ENCODE measurements around the gene DPP6. TPM values are rescaled to one million over a fixed set of nuclear protein-coding genes. Genes with fewer than 3 reads are reported as not detected.

The DPP6 gene
- total and polyA plus RNA-seq, 2 of the 8 experiments (the other 6 are each of a cell fraction or from before 2014, with no cell fraction given): 4.7 to 6.8 TPM

- Histone ChIP-seq H3K56ac (replicated peaks; ENCODE audit: insufficient read length, low read depth, low read length) (no peak overlapping the region), H2BK20ac (ENCODE audit: low read length) (no peak overlapping the region), H3K23ac (ENCODE audit: insufficient read length) (no peak overlapping the region), H3K36me3 (ENCODE audit: control insufficient read depth in 2 of 4, insufficient read depth in 4 of 4, low read length in 3 of 4) (no peaks in the 10 kb centered on the region), H4K91ac (replicated peaks; ENCODE audit: insufficient read length, low read length) (no peak overlapping the region), H3K18ac (ENCODE audit: extremely low read depth, low read length) (no peak overlapping the region), H2BK5ac (ENCODE audit: low read depth, low read length) (no peak overlapping the region), H4K8ac (ENCODE audit: extremely low read depth, insufficient read depth, low read length) (no peak overlapping the region), H4K5ac (ENCODE audit: insufficient read length, low read depth, low read length) (no peak overlapping the region), H3K27ac (ENCODE audit: low read depth, low read length) (no peak overlapping the region), H2AK5ac (ENCODE audit: low read depth, low read length) (no peak overlapping the region), H2BK12ac (ENCODE audit: low read depth, low read length) (no peak overlapping the region), H3K4me3 (ENCODE audit: extremely low read depth in 1 of 4, insufficient read depth in 2 of 4, low read depth in 3 of 4, low read length in 4 of 4) (no peak overlapping the region), H4K20me1 (replicated peaks in 1 of 2; ENCODE audit: control insufficient read depth in 1 of 2, insufficient read depth in 2 of 2, low read length in 2 of 2) (no peaks in the 10 kb centered on the region), H3K79me1 (ENCODE audit: low read depth, low read length) (no peaks in the 10 kb centered on the region), H3K4me2 (ENCODE audit: insufficient read depth in 1 of 2, low read depth in 2 of 2, low read length in 2 of 2) (no peak overlapping the region), H3K27me3 (replicated peaks in 1 of 4; ENCODE audit: control insufficient read depth in 3 of 4, extremely low read depth in 1 of 4, insufficient read depth in 3 of 4, low read length in 3 of 4) (no peaks in the 10 kb centered on the region), H3K9me3 (ENCODE audit: insufficient read depth in 2 of 2, low read depth in 1 of 2, low read length in 1 of 2) (no peaks in the 10 kb centered on the region), H2AFZ (ENCODE audit: low read length) (no peak overlapping the region), H3K14ac (ENCODE audit: insufficient read length) (no peak overlapping the region), H3K23me2 (ENCODE audit: low read depth, low read length) (no peaks in the 10 kb centered on the region), H3K4me1 (replicated peaks in 1 of 4; ENCODE audit: control insufficient read depth in 3 of 4, insufficient read depth in 4 of 4, low read length in 3 of 4) (peaks cover 0 to 5% (median 2%) of the 10 kb centered on the region in 4 experiments; a peak in 5 of 7 replicates), H2BK15ac (ENCODE audit: low read length) (no peak overlapping the region), H2BK120ac (replicated peaks; ENCODE audit: low read depth, low read length) (no peak overlapping the region), H3K79me2 (ENCODE audit: control insufficient read depth in 1 of 2, insufficient read depth in 2 of 2, low read length in 2 of 2) (no peaks in the 10 kb centered on the region), H3K9ac (replicated peaks in 1 of 4; ENCODE audit: extremely low read depth in 1 of 4, low read depth in 3 of 4, low read length in 3 of 4) (no peak overlapping the region), H3K4ac (replicated peaks; ENCODE audit: insufficient read length, low read depth, low read length) (no peak overlapping the region)
- POLR2A ChIA-PET (ENCODE audit: partially characterized antibody): no interaction called here
- DNase-seq (ENCODE audit: low read depth in 1 of 2, low spot score in 2 of 2): no peak
- no peak for FAIRE-seq
- CTCF ChIA-PET (ENCODE audit: partially characterized antibody): interaction anchor here (0.7 kb wide), 1 partner anchor 18 kb away, joined by 3 read pairs; no protein-coding TSS in a partner anchor
- TF ChIP-seq CTCF (IDR thresholded peaks at IDR 0.05; ENCODE audit: control extremely low read depth in 1 of 3, insufficient read depth in 1 of 3, low read depth in 1 of 3, low read length in 3 of 3) (no peak), SP2 (IDR thresholded peaks at IDR 0.05; ENCODE audit: low read length) (no peak), NRF1 (IDR thresholded peaks at IDR 0.05; ENCODE audit: low read depth, low read length) (no peak), TAF7 (optimal IDR thresholded peaks at IDR 0.05; ENCODE audit: borderline replicate concordance, low read depth, low read length) (no peak), POLR2AphosphoS5 (IDR thresholded peaks at IDR 0.05; ENCODE audit: low read depth, low read length) (no peak), JUN (IDR thresholded peaks at IDR 0.05; ENCODE audit: low read depth, low read length) (no peak), RFX5 (IDR thresholded peaks at IDR 0.05; ENCODE audit: borderline replicate concordance, low read depth, low read length) (no peak), SP4 (IDR thresholded peaks at IDR 0.05; ENCODE audit: low read length) (no peak), CTBP2 (IDR thresholded peaks at IDR 0.05; ENCODE audit: borderline replicate concordance, insufficient read depth, insufficient read length, low read length) (no peak)
- WGBS, 2 experiments (ENCODE audit: extremely low coverage in 1 of 2, insufficient coverage in 1 of 2, insufficient read length in 1 of 2, insufficient replicate concordance in 2 of 2, low coverage in 1 of 2, low lambda C conversion rate in 2 of 2, missing lambda C conversion rate in 1 of 2): 91% methylated on average over 1 of the region's 1 CpG; no CpG with 5 or more reads in 1 of the 2 experiments
These were observed 718.8 kb downstream of the DPP6 start for GRCh38 chr7:154770962-154771361.
